Measurements from ENCODE around the gene ITGAL.

- TF ChIP-seq CTCF (IDR thresholded peaks at IDR 0.05) (no peak), POLR2A (IDR thresholded peaks at IDR 0.05) (peak; percentile 50)
Measured at GRCh38 chr16:30557957-30558788, 85.6 kb downstream of the ITGAL start, which contains the start of gene ZNF764.
